HG02973 (cell line): Measurements from ENCODE around the gene ST6GALNAC3.
"Not testable (repeated sequence)": the region's sequence is repeated elsewhere in the genome, so short reads cannot be mapped to it uniquely, and the experiment has no call there.

Source experiments
- ATAC-seq: cut with Tn5 transposase; IDR thresholded peaks from one replicate; pipeline ENCODE4 v1.9.1; 2021; ENCODE audit warnings: moderate library complexity; ENCODE audit not compliant: unreplicated experiment

Gene ST6GALNAC3

GRCh38 chr1:76074321-76075187 lies at the start of gene ST6GALNAC3:
Gene ST6GALNAC3 (plus strand): TSS chr1:76074746.
- peak; percentile 81 for ATAC-seq

DNA sequence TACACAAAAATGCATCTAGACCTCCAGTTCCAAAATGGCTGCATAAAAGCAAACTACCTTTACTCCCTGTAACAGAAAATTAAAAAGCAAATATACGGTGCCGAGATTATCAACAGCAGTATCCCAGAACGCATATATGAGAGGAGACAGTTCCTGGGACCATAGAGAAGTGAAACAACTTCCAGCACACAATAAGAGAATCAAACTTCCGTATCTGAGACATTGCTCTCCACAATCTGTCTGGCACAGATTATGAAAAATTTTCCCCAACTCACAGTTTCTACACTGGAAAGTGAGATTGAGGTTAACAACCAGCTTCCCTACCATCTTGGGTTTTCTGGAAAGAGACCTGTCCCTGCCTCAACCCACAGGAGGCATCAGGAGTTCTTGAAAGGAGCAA lies 47.2 kb upstream of the ST6GALNAC3 start:
- ATAC-seq, result no peak

- ATAC-seq, result no peak
These were observed 45.2 kb upstream of the ST6GALNAC3 start for GRCh38 chr1:76029331-76029730.

DNA sequence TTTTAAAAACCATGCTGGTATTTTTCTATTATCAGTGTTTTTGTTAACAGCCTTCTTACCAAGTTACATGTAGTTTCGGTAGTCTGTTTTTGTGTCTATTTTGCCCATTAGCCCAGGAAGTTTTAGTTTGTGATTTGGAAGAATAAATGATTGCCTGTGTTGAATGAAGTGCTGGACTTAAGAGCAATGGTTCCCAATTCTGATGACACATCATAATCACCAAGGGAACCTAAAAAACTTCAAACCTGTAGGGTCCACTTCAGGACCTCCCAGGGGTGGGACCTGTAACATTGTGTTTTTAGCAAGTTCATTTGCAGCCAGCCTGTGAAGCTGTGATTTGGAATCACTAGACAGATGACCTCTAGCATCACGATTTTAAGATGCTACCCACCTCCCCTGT lies 43.0 kb upstream of the ST6GALNAC3 start:
- ATAC-seq, result no peak

DNA sequence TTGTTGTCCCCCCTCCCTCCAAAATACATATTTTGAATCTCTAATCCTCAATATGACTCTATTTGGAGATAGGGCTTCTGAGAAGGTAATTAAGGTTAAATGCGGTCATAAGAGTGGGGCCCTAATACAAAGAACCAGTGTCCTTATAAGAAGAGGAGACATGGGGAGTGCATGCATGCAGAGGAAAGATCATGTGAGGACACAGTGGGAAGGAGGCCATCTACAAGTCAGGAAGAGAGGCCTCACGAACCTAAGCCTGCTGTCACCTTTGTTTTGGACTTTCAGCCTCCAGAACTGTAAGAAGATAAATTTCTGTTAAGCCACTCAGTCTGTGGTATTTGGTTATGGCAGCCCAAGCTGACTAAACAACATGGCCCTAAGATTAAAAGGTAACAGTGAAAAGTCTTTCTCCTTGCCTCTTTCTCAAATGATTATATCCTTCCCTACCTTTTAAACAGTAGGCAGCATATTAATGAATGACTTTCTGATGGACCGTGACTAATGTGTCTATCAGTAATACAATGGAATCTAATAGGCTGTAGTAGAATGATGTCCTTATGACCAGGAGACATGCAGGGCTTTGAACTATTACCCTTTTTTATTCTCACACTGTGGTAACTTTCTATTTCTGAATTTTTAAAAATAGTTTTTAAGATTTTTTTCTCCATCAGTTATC lies 40.6 kb upstream of the ST6GALNAC3 start:
- ATAC-seq, result no peak

DNA sequence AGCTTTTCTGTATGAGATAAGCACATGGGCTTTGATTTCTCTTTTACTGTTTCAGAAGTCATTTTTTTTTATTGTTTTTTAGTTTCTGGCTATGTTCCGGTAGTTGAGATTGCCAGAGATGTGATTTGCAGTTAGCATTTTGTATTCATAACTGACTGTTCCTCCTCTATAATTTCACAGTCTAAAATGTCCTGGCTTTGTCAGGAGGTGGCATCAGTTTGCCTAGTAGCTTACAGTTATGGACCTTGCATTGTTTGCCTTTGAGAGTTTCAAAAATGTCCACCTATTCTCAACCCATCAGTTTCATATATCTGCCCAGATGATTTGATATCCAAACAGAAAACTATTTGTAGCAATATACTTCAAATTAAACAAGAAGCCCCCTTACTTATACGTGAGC lies 39.5 kb upstream of the ST6GALNAC3 start:
- ATAC-seq, result no peak

- ATAC-seq, result no peak
These were observed 37.2 kb upstream of the ST6GALNAC3 start for GRCh38 chr1:76037324-76037723.

- no peak for ATAC-seq
These were observed 36.1 kb upstream of the ST6GALNAC3 start for GRCh38 chr1:76038287-76039004.

DNA sequence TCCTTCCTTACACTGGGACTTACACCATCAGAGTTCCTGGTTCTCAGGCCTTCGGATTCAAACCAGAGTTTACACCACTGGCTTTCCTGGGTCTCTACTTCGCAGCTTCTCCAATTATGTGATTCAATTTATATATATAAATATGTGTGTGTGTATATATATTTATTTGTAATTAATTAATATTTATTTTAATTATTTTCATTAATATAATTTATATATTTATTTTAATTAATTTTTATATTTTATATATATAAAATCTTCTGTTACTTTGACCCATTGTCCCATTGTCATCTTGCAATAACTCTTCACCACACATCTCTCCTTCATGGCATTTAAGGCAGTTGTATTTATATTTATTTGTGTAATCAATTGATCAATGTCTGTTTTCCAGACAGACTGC lies 28.4 kb upstream of the ST6GALNAC3 start:
- no peak for ATAC-seq

DNA sequence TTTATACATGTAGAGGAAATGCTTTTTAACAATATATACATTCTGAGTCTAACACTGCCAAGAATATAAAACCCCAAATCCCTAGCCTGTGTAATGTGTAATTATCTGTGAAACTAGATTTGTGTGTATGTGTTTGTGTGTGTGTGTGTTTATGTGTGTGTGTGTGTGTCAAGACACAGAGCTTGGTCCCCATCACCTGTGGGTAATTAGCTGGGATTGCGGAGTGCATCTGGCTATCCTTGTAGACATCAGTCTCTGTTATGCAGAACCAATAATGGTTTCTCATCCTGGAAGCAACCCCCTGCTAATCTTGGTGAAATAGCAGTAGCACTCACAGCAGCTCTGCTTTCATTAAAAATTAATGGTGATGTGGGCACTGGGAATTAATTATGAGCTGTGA lies 26.3 kb upstream of the ST6GALNAC3 start:
- ATAC-seq, result no peak

DNA sequence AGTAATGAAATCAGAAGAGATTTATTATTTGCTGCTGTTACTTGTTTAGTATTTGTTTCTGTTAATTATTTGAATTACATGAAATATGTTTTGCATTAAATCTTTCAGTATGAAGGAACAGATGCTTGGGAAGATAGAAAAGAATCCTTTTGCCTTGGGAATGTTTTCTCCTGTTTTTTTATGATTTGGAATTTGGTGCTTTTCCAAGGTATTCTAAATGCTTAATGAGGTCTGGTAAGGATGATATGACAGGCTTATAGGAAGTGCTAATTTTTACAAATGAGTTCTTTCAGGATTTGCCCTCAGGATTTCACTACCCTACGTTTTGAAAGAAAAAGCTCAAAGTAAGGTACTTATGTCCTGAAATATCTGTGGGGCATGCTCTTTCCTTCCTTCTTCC lies 25.6 kb upstream of the ST6GALNAC3 start:
- ATAC-seq, result no peak

DNA sequence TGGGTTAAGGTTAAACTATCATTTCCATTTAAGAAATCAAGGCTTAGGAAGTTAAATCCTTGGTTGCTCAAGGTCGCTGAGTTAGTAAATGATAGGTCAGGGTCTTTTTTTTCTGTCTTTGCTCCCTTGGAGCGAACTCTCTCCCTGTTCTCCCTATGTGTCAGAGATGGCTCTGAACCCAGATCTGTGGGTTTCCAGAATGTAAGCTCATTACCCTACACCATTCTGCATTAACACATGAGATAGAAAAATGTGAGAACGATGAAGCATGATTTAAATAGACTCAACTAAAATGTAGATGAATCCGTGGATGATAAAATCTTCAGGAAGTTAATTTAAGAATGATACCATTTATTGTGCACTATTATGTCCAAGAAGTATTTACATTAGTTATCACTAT lies 25.0 kb upstream of the ST6GALNAC3 start:
- no peak for ATAC-seq

GRCh38 chr1:76050073-76050472 lies 24.5 kb upstream of the ST6GALNAC3 start:
- ATAC-seq, result not testable (repeated sequence)

GRCh38 chr1:76053021-76053420 lies 21.5 kb upstream of the ST6GALNAC3 start:
- ATAC-seq, result no peak

GRCh38 chr1:76054359-76054758 lies 20.2 kb upstream of the ST6GALNAC3 start:
- no peak for ATAC-seq

- no peak for ATAC-seq
These were observed 18.6 kb upstream of the ST6GALNAC3 start for GRCh38 chr1:76055987-76056386.

- no peak for ATAC-seq
These were observed 15.1 kb upstream of the ST6GALNAC3 start for GRCh38 chr1:76059451-76059850.

GRCh38 chr1:76065270-76065669 lies 9.3 kb upstream of the ST6GALNAC3 start:
- no peak for ATAC-seq

GRCh38 chr1:76066394-76066793 lies 8.2 kb upstream of the ST6GALNAC3 start:
- no peak for ATAC-seq

- no peak for ATAC-seq
These were observed 6.0 kb upstream of the ST6GALNAC3 start for GRCh38 chr1:76068542-76068941.

DNA sequence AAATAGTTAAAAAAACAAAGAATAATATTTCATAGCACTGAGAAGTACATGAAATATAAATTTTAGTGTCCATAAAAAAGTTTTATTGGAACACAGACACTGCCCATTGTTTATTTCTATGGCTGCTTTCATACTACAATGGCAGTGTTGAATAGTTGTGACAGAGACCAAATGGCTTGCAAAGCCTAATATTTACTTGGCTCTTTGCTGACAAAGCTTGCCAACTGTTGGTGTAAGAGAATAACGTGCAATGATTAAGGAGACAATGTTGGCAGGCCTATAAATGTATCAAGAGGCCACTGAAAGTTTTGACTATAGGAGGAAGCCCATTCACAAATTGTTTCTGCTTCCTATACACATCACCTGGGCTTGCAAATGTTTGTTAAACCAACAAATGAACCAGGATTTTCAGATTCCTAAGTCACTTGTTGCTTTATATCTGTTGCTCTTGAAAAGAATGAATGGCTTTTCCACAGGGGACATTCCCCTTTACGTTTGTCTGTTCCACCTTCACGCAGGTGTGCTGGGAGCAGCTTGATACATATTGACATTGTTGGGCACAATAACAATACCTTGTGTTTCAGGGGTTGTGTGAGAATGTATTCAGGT lies 5.5 kb upstream of the ST6GALNAC3 start:
- ATAC-seq, result no peak
